ENCODE results near the gene PCDH9. TPM values are rescaled to one million over a fixed set of nuclear protein-coding genes. Genes with fewer than 3 reads are reported as not detected.

PCDH9 gene
- total RNA-seq, 1 donor from 2014 or later = 33.8 TPM

GRCh38 chr13:66559093-66559492 is 671.0 kb downstream of the PCDH9 start:
- H3K9me3 Mint-ChIP-seq (ENCODE audit: unreplicated experiment) = peaks cover 5% of the 10 kb centered on the region
- no peak for DNase-seq (ENCODE audit: extremely low spot score, unreplicated experiment)
- TF ChIP-seq CTCF (IDR thresholded peaks at IDR 0.05) = no peak
- no peaks in the 10 kb centered on the region for H3K27me3 Mint-ChIP-seq (ENCODE audit: unreplicated experiment)
- H3K4me1 Mint-ChIP-seq (ENCODE audit: unreplicated experiment) = peaks cover 18% of the 10 kb centered on the region
- H3K27ac Mint-ChIP-seq (ENCODE audit: unreplicated experiment) = no peak overlapping the region
- no peaks in the 10 kb centered on the region for H3K36me3 Mint-ChIP-seq (ENCODE audit: unreplicated experiment)
- H3K4me3 Mint-ChIP-seq (ENCODE audit: unreplicated experiment) = no peak overlapping the region

DNA sequence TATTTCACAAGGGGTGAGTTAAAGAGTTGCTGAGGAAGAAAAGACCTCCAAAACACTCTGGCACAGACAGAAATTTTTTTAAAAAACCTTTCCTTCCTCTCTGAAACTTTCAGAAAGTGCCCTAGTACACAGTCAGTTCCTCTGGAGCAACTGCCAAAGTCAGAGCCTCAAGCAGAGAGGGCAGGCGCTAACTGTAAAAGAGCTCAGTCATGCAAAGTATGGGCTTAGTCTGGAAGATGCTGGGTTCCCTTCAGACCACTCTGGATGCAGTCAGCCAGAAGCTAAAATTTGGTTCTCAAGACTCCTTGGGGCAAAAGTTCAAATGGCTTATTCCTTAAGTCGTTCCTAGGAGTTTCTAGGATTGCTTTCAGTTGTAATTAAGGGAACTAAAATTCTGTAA is 671.6 kb downstream of the PCDH9 start:
- no peaks in the 10 kb centered on the region for H3K36me3 Mint-ChIP-seq (ENCODE audit: unreplicated experiment)
- H3K4me1 Mint-ChIP-seq (ENCODE audit: unreplicated experiment) = peaks cover 18% of the 10 kb centered on the region
- peak overlapping the region; percentile 48 for H3K27ac Mint-ChIP-seq (ENCODE audit: unreplicated experiment)
- no peak for TF ChIP-seq CTCF (IDR thresholded peaks at IDR 0.05)
- no peak for DNase-seq (ENCODE audit: extremely low spot score, unreplicated experiment)
- H3K27me3 Mint-ChIP-seq (ENCODE audit: unreplicated experiment) = no peaks in the 10 kb centered on the region
- H3K4me3 Mint-ChIP-seq (ENCODE audit: unreplicated experiment) = no peak overlapping the region
- H3K9me3 Mint-ChIP-seq (ENCODE audit: unreplicated experiment) = peaks cover 5% of the 10 kb centered on the region

DNA sequence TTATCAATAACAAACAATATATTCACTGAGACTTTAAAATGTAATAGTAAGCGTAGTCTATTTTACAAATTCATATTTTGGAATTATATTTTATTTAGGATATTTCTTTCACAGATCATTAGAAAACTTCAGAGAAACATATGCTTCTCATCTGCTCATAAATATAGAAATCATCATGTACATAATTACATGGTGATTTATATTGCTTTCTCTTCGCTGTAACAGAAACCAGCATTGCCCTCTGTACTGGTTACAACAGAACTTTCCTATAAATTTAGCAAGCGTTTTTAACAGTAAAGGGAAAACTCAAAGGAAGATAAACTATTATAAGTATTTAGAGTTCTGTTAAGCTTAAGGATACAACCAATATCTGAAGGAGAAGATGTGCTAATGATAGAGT is 672.8 kb downstream of the PCDH9 start:
- no peak for DNase-seq (ENCODE audit: extremely low spot score, unreplicated experiment)
- Mint-ChIP-seq H3K4me3 (ENCODE audit: unreplicated experiment) (no peak overlapping the region), H3K27me3 (ENCODE audit: unreplicated experiment) (no peaks in the 10 kb centered on the region), H3K36me3 (ENCODE audit: unreplicated experiment) (no peaks in the 10 kb centered on the region), H3K4me1 (ENCODE audit: unreplicated experiment) (peaks cover 18% of the 10 kb centered on the region), H3K27ac (ENCODE audit: unreplicated experiment) (no peak overlapping the region), H3K9me3 (ENCODE audit: unreplicated experiment) (no peaks in the 10 kb centered on the region)
- no peak for TF ChIP-seq CTCF (IDR thresholded peaks at IDR 0.05)

GRCh38 chr13:66556306-66556705 is 673.8 kb downstream of the PCDH9 start:
- TF ChIP-seq CTCF (IDR thresholded peaks at IDR 0.05) = no peak
- DNase-seq (ENCODE audit: extremely low spot score, unreplicated experiment) = no peak
- no peaks in the 10 kb centered on the region for H3K9me3 Mint-ChIP-seq (ENCODE audit: unreplicated experiment)
- no peaks in the 10 kb centered on the region for H3K36me3 Mint-ChIP-seq (ENCODE audit: unreplicated experiment)
- no peaks in the 10 kb centered on the region for H3K27me3 Mint-ChIP-seq (ENCODE audit: unreplicated experiment)
- H3K4me1 Mint-ChIP-seq (ENCODE audit: unreplicated experiment) = peaks cover 18% of the 10 kb centered on the region
- no peak overlapping the region for H3K27ac Mint-ChIP-seq (ENCODE audit: unreplicated experiment)
- H3K4me3 Mint-ChIP-seq (ENCODE audit: unreplicated experiment) = no peak overlapping the region

DNA sequence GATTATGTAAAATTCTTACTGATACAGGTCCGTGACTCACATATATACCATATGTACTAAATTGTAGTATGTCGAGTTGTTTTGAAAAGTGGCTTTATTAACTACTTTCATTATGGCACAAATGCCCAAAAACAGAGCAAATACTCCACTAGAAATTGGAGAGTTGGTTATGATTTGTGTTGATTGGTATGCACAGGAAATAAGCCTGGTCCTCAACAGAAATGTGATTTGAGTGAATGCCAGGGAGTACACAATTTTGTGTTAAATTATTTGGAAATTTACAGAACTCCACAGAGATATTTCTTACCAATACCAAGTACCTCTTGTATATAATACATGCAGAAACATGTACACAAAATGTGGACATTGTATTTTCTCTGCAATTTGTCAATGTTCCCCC is 676.7 kb downstream of the PCDH9 start:
- no peak for TF ChIP-seq CTCF (IDR thresholded peaks at IDR 0.05)
- Mint-ChIP-seq H3K4me1 (ENCODE audit: unreplicated experiment) (peaks cover 8% of the 10 kb centered on the region), H3K27ac (ENCODE audit: unreplicated experiment) (no peak overlapping the region), H3K9me3 (ENCODE audit: unreplicated experiment) (no peaks in the 10 kb centered on the region), H3K4me3 (ENCODE audit: unreplicated experiment) (no peak overlapping the region), H3K27me3 (ENCODE audit: unreplicated experiment) (no peaks in the 10 kb centered on the region), H3K36me3 (ENCODE audit: unreplicated experiment) (no peaks in the 10 kb centered on the region)
- DNase-seq (ENCODE audit: extremely low spot score, unreplicated experiment) = no peak
